ENCODE measurements around the gene IMMP2L.

The IMMP2L gene

GRCh38 chr7:111400088-111400487 lies 162.2 kb downstream of the IMMP2L start:
- no peak for TF ChIP-seq CTCF (IDR thresholded peaks at IDR 0.05; ENCODE audit: insufficient read depth, low read depth, low read length, missing control alignments)
- no peak overlapping the region for H3K4me3 ChIP-seq (ENCODE audit: low read depth, low read length)
- no peak for DNase-seq (ENCODE audit: low read depth)

- no peak overlapping the region for H3K4me3 ChIP-seq (ENCODE audit: low read depth, low read length)
- DNase-seq (ENCODE audit: low read depth), result no peak
- TF ChIP-seq CTCF (IDR thresholded peaks at IDR 0.05; ENCODE audit: insufficient read depth, low read depth, low read length, missing control alignments), result no peak
Observed at GRCh38 chr7:111394891-111395290, 167.4 kb downstream of the IMMP2L start.

- H3K4me3 ChIP-seq (ENCODE audit: low read depth, low read length), result no peak overlapping the region
- no peak for TF ChIP-seq CTCF (IDR thresholded peaks at IDR 0.05; ENCODE audit: insufficient read depth, low read depth, low read length, missing control alignments)
- no peak for DNase-seq (ENCODE audit: low read depth)
Observed at GRCh38 chr7:111393011-111393754, 169.1 kb downstream of the IMMP2L start.

GRCh38 chr7:111392294-111392693 lies 170.0 kb downstream of the IMMP2L start:
- no peak overlapping the region for H3K4me3 ChIP-seq (ENCODE audit: low read depth, low read length)
- TF ChIP-seq CTCF (IDR thresholded peaks at IDR 0.05; ENCODE audit: insufficient read depth, low read depth, low read length, missing control alignments), result no peak
- DNase-seq (ENCODE audit: low read depth), result no peak

GRCh38 chr7:111390000-111390399 lies 172.3 kb downstream of the IMMP2L start:
- H3K4me3 ChIP-seq (ENCODE audit: low read depth, low read length), result no peak overlapping the region
- no peak for DNase-seq (ENCODE audit: low read depth)
- no peak for TF ChIP-seq CTCF (IDR thresholded peaks at IDR 0.05; ENCODE audit: insufficient read depth, low read depth, low read length, missing control alignments)

GRCh38 chr7:111388912-111389311 lies 173.4 kb downstream of the IMMP2L start:
- peak; percentile 18 for DNase-seq (ENCODE audit: low read depth)
- no peak for TF ChIP-seq CTCF (IDR thresholded peaks at IDR 0.05; ENCODE audit: insufficient read depth, low read depth, low read length, missing control alignments)
- no peak overlapping the region for H3K4me3 ChIP-seq (ENCODE audit: low read depth, low read length)

GRCh38 chr7:111388016-111388415 lies 174.3 kb downstream of the IMMP2L start:
- TF ChIP-seq CTCF (IDR thresholded peaks at IDR 0.05; ENCODE audit: insufficient read depth, low read depth, low read length, missing control alignments), result no peak
- no peak for DNase-seq (ENCODE audit: low read depth)
- no peak overlapping the region for H3K4me3 ChIP-seq (ENCODE audit: low read depth, low read length)
